ENCODE measurements around the gene HSD3B1. TPM values are rescaled to one million over a fixed set of nuclear protein-coding genes. Genes with fewer than 3 reads are reported as not detected.

Gene HSD3B1
- not detected in 2 replicates for total RNA-seq (2014; rRNA removed; shearing (Covaris generic))

DNA sequence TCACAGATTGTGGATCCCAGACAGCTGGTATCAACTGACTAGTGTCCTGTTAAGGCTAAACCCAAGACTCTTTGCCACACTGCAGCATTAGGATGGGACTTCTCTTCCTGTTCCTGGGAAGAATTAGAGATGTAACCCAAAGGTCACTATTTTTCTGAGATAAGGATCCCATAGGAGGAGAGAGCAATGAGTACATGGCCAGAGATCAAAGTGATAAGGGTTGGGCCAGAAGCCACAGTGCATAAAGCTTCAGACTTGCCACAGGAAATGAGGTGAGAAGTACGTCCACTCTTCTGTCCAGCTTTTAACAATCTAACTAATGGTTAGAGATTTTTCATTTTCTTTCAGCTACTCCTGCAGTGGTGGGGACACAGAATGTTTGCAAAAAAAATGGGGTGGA lies at the start of gene HSD3B1:
TSS of gene HSD3B1 (plus strand) at position 270 of the 400 bp plus-strand sequence. CDS start 267 bp downstream, outside the sequence.
- in situ Hi-C loops (cut with HindIII; ENCODE audit: low sequenced_read_pairs), result no loop called here

GRCh38 chr1:119462964-119463363 lies 44.0 kb upstream of the HSD3B1 start:
- in situ Hi-C loops (cut with HindIII; ENCODE audit: low sequenced_read_pairs), result no loop called here
- DNase-seq (ENCODE audit: low spot score), result no peak

More for the DNA sequence above, at the start of gene HSD3B1:
- DNase-seq (ENCODE audit: low spot score), result no peak

DNA sequence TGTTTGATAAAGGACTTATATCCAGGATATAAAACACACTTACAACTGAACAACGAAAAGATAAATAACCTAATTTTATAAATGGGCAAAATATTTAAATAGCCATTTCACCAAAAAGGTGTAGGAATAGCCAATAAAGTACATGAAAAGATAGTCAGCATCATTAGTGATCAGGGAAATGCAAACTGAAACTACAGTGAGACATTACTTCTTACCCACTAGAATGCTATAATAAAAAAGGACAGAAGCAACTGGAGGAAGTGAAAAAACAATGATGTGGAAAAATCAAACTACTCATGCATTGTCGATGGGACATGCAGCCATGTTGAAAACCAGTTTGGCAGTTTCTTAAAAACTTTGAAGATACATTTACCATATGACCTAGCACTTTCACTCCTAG lies 43.4 kb upstream of the HSD3B1 start:
- in situ Hi-C loops (cut with HindIII; ENCODE audit: low sequenced_read_pairs), result no loop called here

DNA sequence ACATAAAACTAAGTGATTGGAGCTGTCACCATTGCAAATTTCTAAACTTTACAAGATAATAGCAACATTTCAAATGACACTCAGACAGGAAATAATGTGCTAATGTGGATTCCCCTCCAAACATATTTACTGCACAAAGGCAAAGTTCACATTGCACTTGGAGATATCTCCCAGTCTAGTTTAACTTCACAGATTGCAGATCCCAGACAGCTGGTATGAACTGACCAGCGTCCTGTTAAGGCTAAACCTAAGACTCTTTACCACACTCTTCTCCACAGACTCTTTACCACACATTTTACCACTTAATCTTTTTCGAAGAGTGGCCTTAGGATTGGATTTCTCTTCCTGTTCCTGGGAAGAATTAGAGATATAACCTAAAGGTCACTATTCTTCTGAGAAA lies 40.6 kb upstream of the HSD3B1 start:
- DNase-seq (ENCODE audit: low spot score), result no peak
- in situ Hi-C loops (cut with HindIII; ENCODE audit: low sequenced_read_pairs), result no loop called here

More for the DNA sequence above, 43.4 kb upstream of the HSD3B1 start:
- no peak for DNase-seq (ENCODE audit: low spot score)

- no peak for DNase-seq (ENCODE audit: low spot score)
- in situ Hi-C loops (cut with HindIII; ENCODE audit: low sequenced_read_pairs), result no loop called here
Observed at GRCh38 chr1:119467219-119467618, 39.8 kb upstream of the HSD3B1 start.

DNA sequence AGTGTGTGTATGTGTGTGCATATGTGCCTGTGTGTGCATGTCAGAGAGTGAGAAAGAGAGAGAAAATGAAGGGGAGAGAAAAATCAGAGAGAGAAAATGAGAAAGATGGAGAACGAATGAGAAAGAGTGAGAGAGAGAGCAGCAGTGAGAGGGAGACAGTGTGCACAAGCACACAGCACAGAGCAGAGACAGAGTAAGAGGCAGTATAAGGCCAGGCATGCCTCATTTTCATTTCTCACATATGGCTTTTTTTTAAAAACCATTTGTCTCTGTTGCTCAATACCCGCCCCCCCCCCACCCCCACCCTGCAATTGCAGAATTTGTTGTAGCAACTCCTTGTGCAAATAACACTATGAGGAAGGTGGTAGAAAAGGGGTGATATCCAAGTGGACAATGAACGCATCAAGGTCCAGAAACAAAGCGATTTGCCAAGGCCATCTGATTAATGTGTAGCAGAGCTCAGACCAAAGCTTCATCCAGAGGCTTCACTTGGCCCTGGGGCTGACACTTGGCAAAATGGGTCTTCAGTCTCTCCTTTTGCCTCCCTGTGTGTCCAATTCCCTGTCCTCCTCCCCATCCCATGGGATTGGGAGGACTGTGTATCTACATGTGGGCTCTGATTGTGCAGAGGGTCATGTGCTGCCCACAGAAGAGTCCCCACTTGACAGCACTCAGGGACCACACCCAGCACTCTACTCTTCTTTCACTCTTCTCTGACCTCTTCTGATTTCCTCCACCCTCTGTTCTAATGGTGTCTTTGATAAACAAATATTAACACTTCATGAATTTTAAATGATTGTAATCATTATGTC lies 38.9 kb upstream of the HSD3B1 start:
- in situ Hi-C loops (cut with HindIII; ENCODE audit: low sequenced_read_pairs), result no loop called here

DNA sequence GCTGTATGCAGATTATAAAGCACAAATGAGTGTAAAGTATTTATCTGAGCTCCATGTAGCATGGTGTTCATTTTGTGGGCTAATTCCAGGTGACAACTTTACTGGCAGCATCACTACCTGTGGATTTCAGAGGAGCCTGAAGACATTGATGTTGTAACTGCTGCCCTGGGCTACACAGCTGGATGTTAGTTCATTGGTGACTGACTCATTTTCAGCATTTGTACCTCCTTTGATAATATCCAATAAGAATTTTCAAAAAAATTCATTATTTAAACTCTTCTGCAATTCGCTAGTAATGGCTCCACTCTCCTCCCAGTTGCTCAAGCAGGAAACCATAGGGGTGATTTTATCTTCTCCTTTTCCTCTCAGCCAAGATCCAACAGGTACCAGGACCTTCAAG lies 37.3 kb upstream of the HSD3B1 start:
- in situ Hi-C loops (cut with HindIII; ENCODE audit: low sequenced_read_pairs), result no loop called here
- DNase-seq (ENCODE audit: low spot score), result no peak

More for the DNA sequence above, 38.9 kb upstream of the HSD3B1 start:
- no peak for DNase-seq (ENCODE audit: low spot score)

DNA sequence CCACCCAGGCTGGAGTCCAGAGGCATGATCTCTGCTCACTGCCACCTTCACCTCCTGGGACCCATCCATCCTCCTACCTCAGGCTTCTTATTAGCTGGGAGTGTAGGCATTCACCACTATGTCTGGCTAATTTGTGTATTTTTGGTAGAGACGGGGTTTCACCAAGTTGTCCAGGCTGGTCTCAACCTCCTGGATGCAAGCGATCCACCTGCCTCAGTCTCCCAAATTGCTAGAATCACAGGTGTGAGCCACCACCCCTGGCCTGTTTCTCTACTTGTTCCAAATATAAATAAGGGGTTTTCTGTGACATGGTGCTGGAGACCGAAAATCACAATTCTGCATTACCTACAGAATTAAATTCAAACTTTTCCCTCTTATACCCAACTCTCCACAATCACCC lies 36.6 kb upstream of the HSD3B1 start:
- no peak for DNase-seq (ENCODE audit: low spot score)
- in situ Hi-C loops (cut with HindIII; ENCODE audit: low sequenced_read_pairs), result no loop called here

- in situ Hi-C loops (cut with HindIII; ENCODE audit: low sequenced_read_pairs), result no loop called here
- DNase-seq (ENCODE audit: low spot score), result no peak
Observed at GRCh38 chr1:119470958-119471357, 36.1 kb upstream of the HSD3B1 start.

- in situ Hi-C loops (cut with HindIII; ENCODE audit: low sequenced_read_pairs), result no loop called here
- no peak for DNase-seq (ENCODE audit: low spot score)
Observed at GRCh38 chr1:119471566-119471965, 35.4 kb upstream of the HSD3B1 start.

GRCh38 chr1:119472080-119472818 lies 34.8 kb upstream of the HSD3B1 start:
- DNase-seq (ENCODE audit: low spot score), result no peak
- in situ Hi-C loops (cut with HindIII; ENCODE audit: low sequenced_read_pairs), result no loop called here

DNA sequence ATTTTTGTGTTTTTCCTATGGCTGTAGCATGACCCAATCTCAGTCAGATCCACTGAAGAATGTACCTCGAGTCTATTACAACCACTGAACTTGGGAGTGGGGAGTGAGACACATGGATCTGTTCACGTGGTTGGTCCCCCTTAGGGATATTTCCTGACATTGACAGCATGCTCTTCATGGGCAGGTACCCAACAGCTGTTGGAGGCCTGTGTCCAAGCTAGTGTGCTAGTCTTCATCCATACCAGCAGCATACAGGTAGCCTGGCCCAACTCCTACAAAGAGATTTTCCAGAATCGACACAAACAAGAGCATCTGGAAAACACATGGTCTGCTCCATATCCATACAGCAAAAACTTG lies 34.2 kb upstream of the HSD3B1 start:
- in situ Hi-C loops (cut with HindIII; ENCODE audit: low sequenced_read_pairs), result no loop called here
- no peak for DNase-seq (ENCODE audit: low spot score)

GRCh38 chr1:119475866-119476439 lies 31.1 kb upstream of the HSD3B1 start:
- in situ Hi-C loops (cut with HindIII; ENCODE audit: low sequenced_read_pairs), result no loop called here
- DNase-seq (ENCODE audit: low spot score), result peak; percentile 14

- in situ Hi-C loops (cut with HindIII; ENCODE audit: low sequenced_read_pairs), result no loop called here
- DNase-seq (ENCODE audit: low spot score), result no peak
Observed at GRCh38 chr1:119477710-119478109, 29.3 kb upstream of the HSD3B1 start.

- in situ Hi-C loops (cut with HindIII; ENCODE audit: low sequenced_read_pairs), result no loop called here
- DNase-seq (ENCODE audit: low spot score), result no peak
Observed at GRCh38 chr1:119480175-119480574, 26.8 kb upstream of the HSD3B1 start.

- in situ Hi-C loops (cut with HindIII; ENCODE audit: low sequenced_read_pairs), result no loop called here
- no peak for DNase-seq (ENCODE audit: low spot score)
Observed at GRCh38 chr1:119481951-119482350, 25.1 kb upstream of the HSD3B1 start.

GRCh38 chr1:119482517-119483425 lies 24.2 kb upstream of the HSD3B1 start:
- no peak for DNase-seq (ENCODE audit: low spot score)
- in situ Hi-C loops (cut with HindIII; ENCODE audit: low sequenced_read_pairs), result no loop called here

GRCh38 chr1:119483441-119484200 lies 23.4 kb upstream of the HSD3B1 start:
- in situ Hi-C loops (cut with HindIII; ENCODE audit: low sequenced_read_pairs), result no loop called here
- no peak for DNase-seq (ENCODE audit: low spot score)

DNA sequence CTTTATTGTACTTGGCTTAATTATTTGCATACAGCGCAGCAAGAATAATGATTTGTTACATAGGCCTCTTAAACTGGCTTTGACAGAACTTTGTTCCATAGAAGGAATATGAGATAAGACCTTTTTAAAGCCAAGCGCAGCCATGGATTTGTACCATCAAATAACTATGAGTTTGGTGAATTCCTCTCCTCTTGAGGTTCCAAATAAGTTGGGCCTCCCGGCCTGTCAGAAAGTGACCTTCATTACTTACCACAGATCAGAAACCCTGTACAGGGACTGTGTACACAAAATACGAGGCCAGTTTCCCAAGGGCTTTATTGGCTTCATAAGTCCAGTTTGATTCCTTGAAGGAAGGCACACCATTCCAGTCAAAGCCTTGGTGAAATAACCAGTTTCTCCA lies 21.8 kb upstream of the HSD3B1 start:
- in situ Hi-C loops (cut with HindIII; ENCODE audit: low sequenced_read_pairs), result no loop called here
- no peak for DNase-seq (ENCODE audit: low spot score)
